H1 (cell line): ENCODE results near the gene MMAB. TPM values are rescaled to one million over a fixed set of nuclear protein-coding genes. Genes with fewer than 3 reads are reported as not detected.

Experiments
- CTCF ChIA-PET: fragments of 300-600 bp; sonication (Branson Sonifier 250); formaldehyde crosslinking; loops from one replicate; lab custom pipeline; 2021; ENCODE audit not compliant: partially characterized antibody; lab: Charles Lee
- POLR2A ChIA-PET: fragments of 300-600 bp; sonication (Branson Sonifier 250); formaldehyde crosslinking; loops from one replicate; lab custom pipeline; 2021; ENCODE audit warnings: inconsistent platforms; ENCODE audit not compliant: partially characterized antibody; lab: Charles Lee
- DNase-seq, 2 experiments: peaks; one replicate each; pipeline versions ENCODE4 v3.0.0 to v3.0.0-alpha.2; 2010 to 2022; ENCODE audit warnings: low spot score in 2 of 2, low read depth in 1 of 2, mixed read lengths in 1 of 2
- FAIRE-seq: peaks from 2 replicates; lab custom pipeline; 2011; peaks lifted over from hg19 to GRCh38; lab: Jason Lieb, UNC
- H2AFZ ChIP-seq: 2 replicates; pipeline ENCODE4 v1.8.1; 2012; ENCODE audit warnings: low read length, inconsistent platforms
- H2AK5ac ChIP-seq: 2 replicates; pipeline ENCODE4 v1.6.1; 2013; ENCODE audit warnings: low read depth, low read length
- H2BK120ac ChIP-seq: replicated peaks from 2 replicates; pipeline ENCODE3; 2013; ENCODE audit warnings: low read depth, low read length, inconsistent platforms
- H2BK12ac ChIP-seq: 2 replicates; pipeline ENCODE4 v1.6.1; 2013; ENCODE audit warnings: low read depth, low read length
- H2BK15ac ChIP-seq: 2 replicates; pipeline ENCODE4 v1.6.1; 2013; ENCODE audit warnings: low read length
- H2BK20ac ChIP-seq: 2 replicates; pipeline ENCODE4 v1.6.1; 2013; ENCODE audit warnings: low read length
- H2BK5ac ChIP-seq: 2 replicates; pipeline ENCODE4 v1.6.1; 2013; ENCODE audit warnings: low read depth, low read length
- H3K14ac ChIP-seq: 2 replicates; pipeline ENCODE4 v1.6.1; 2013; ENCODE audit warnings: inconsistent platforms; ENCODE audit not compliant: insufficient read length
- H3K18ac ChIP-seq: 2 replicates; pipeline ENCODE4 v1.6.1; 2013; ENCODE audit warnings: low read length; ENCODE audit errors: extremely low read depth
- H3K23ac ChIP-seq: 2 replicates; pipeline ENCODE4 v1.6.1; 2013; ENCODE audit warnings: inconsistent platforms; ENCODE audit not compliant: insufficient read length
- H3K23me2 ChIP-seq: 2 replicates; pipeline ENCODE4 v1.6.1; 2013; ENCODE audit warnings: low read depth, low read length
- H3K27ac ChIP-seq: 2 replicates; pipeline ENCODE4 v1.6.1; 2011; ENCODE audit warnings: low read depth, low read length, inconsistent platforms
- H3K27me3 ChIP-seq, 4 experiments: replicated peaks in 1 of 4; 1 replicate in 1 of 4; 2 replicates in 3 of 4; pipeline versions ENCODE4 v1.6.1 to v1.8.1; 2011 to 2013; ENCODE audit warnings: low read length in 3 of 4, mild to moderate bottlenecking in 3 of 4, inconsistent platforms in 2 of 4, mixed read lengths in 2 of 4, moderate library complexity in 1 of 4; ENCODE audit not compliant: control insufficient read depth in 3 of 4, insufficient read depth in 3 of 4; ENCODE audit errors: extremely low read depth in 1 of 4
- H3K36me3 ChIP-seq, 4 experiments: 2 replicates each; pipeline versions ENCODE4 v1.6.1 to v1.8.1; 2011 to 2013; ENCODE audit warnings: mild to moderate bottlenecking in 4 of 4, low read length in 3 of 4, moderate library complexity in 2 of 4, control low read depth in 1 of 4, inconsistent platforms in 1 of 4; ENCODE audit not compliant: insufficient read depth in 4 of 4, control insufficient read depth in 2 of 4
- H3K4ac ChIP-seq: replicated peaks from 2 replicates; pipeline ENCODE3; 2013; ENCODE audit warnings: low read length, low read depth, mixed read lengths, inconsistent platforms; ENCODE audit not compliant: insufficient read length
- H3K4me1 ChIP-seq, 4 experiments: replicated peaks in 1 of 4; 1 replicate in 1 of 4; 2 replicates in 3 of 4; pipeline versions ENCODE4 v1.6.1 to v1.8.1; 2011 to 2013; ENCODE audit warnings: low read length in 3 of 4, inconsistent platforms in 2 of 4, mixed read lengths in 1 of 4; ENCODE audit not compliant: insufficient read depth in 4 of 4, control insufficient read depth in 3 of 4
- H3K4me2 ChIP-seq, 2 experiments: 2 replicates each; pipeline versions ENCODE4 v1.6.1 to v1.8.1; 2011 to 2013; ENCODE audit warnings: low read depth in 2 of 2, low read length in 2 of 2, control low read depth in 1 of 2, inconsistent platforms in 1 of 2, mild to moderate bottlenecking in 1 of 2; ENCODE audit not compliant: insufficient read depth in 1 of 2
- H3K4me3 ChIP-seq, 4 experiments: fragments of 200-600, 300-600 bp in 1 of 4; sonication (generic), shearing (Covaris generic), sonication (Bioruptor Twin) in 1 of 4; 2 replicates each; pipeline versions ENCODE4 v1.5.1 to v1.8.1; 2011 to 2016; ENCODE audit warnings: low read length in 4 of 4, low read depth in 3 of 4, control low read depth in 2 of 4, inconsistent platforms in 2 of 4, mild to moderate bottlenecking in 2 of 4, mixed read lengths in 1 of 4, moderate library complexity in 1 of 4; ENCODE audit not compliant: insufficient read depth in 2 of 4; ENCODE audit errors: extremely low read depth in 1 of 4
- H3K56ac ChIP-seq: replicated peaks from 2 replicates; pipeline ENCODE3; 2013; ENCODE audit warnings: low read depth, mild to moderate bottlenecking, mixed read lengths, low read length, inconsistent platforms; ENCODE audit not compliant: insufficient read length
- H3K79me1 ChIP-seq: 2 replicates; pipeline ENCODE4 v1.6.1; 2013; ENCODE audit warnings: low read depth, low read length, control low read depth
- H3K79me2 ChIP-seq, 2 experiments: 2 replicates each; pipeline versions ENCODE4 v1.6.1 to v1.8.1; 2012 to 2013; ENCODE audit warnings: low read length in 2 of 2, mild to moderate bottlenecking in 2 of 2, inconsistent platforms in 1 of 2; ENCODE audit not compliant: insufficient read depth in 2 of 2, control insufficient read depth in 1 of 2
- H3K9ac ChIP-seq, 4 experiments: replicated peaks in 1 of 4; 1 replicate in 1 of 4; 2 replicates in 3 of 4; pipeline versions ENCODE4 v1.6.1 to v1.8.1; 2011 to 2013; ENCODE audit warnings: low read depth in 3 of 4, low read length in 3 of 4, control low read depth in 2 of 4, mild to moderate bottlenecking in 2 of 4, moderate library complexity in 2 of 4, inconsistent platforms in 1 of 4; ENCODE audit errors: extremely low read depth in 1 of 4
- H3K9me3 ChIP-seq, 2 experiments: 2 replicates each; pipeline versions ENCODE4 v1.6.1 to v1.8.1; 2012 to 2013; ENCODE audit warnings: mild to moderate bottlenecking in 2 of 2, moderate library complexity in 2 of 2, control low read depth in 1 of 2, inconsistent platforms in 1 of 2, low read depth in 1 of 2, low read length in 1 of 2, mixed read lengths in 1 of 2; ENCODE audit not compliant: insufficient read depth in 2 of 2
- H4K20me1 ChIP-seq, 2 experiments: replicated peaks in 1 of 2; 2 replicates each; pipeline versions ENCODE3 to v1.8.1; 2011 to 2013; ENCODE audit warnings: inconsistent platforms in 2 of 2, low read length in 2 of 2, mild to moderate bottlenecking in 1 of 2; ENCODE audit not compliant: insufficient read depth in 2 of 2, control insufficient read depth in 1 of 2
- H4K5ac ChIP-seq: 2 replicates; pipeline ENCODE4 v1.6.1; 2013; ENCODE audit warnings: low read length, low read depth, mixed read lengths, inconsistent platforms; ENCODE audit not compliant: insufficient read length
- H4K8ac ChIP-seq: 2 replicates; pipeline ENCODE4 v1.8.0; 2013; ENCODE audit warnings: mild to moderate bottlenecking, moderate library complexity, low read length, inconsistent platforms; ENCODE audit not compliant: insufficient read depth; ENCODE audit errors: extremely low read depth
- H4K91ac ChIP-seq: replicated peaks from 2 replicates; pipeline ENCODE3; 2013; ENCODE audit warnings: low read length, mixed read lengths, inconsistent platforms; ENCODE audit not compliant: insufficient read length
- BACH1 ChIP-seq: IDR thresholded peaks from 2 replicates; pipeline ENCODE4 v1.6.1; 2012; ENCODE audit warnings: low read length, improper control_type of control experiment
- BRCA1 ChIP-seq: IDR thresholded peaks from 2 replicates; pipeline ENCODE4 v1.6.1; 2012; ENCODE audit warnings: low read depth, low read length, improper control_type of control experiment
- CBX5 ChIP-seq: fragments of 300-800, 300-1000 bp; sonication (generic); IDR thresholded peaks from 2 replicates; pipeline ENCODE4 v1.7.1; 2016; ENCODE audit warnings: antibody characterized with exemption, low read length, low read depth
- CTCF ChIP-seq, 3 experiments: IDR thresholded peaks; 1 replicate in 2 of 3; 2 replicates in 1 of 3; pipeline versions ENCODE4 v1.5.1 to v1.6.1; 2011; ENCODE audit warnings: low read length in 3 of 3, mild to moderate bottlenecking in 3 of 3, inconsistent platforms in 2 of 3, low read depth in 1 of 3, moderate library complexity in 1 of 3; ENCODE audit not compliant: insufficient read depth in 1 of 3; ENCODE audit errors: control extremely low read depth in 1 of 3
- E2F6 ChIP-seq: IDR thresholded peaks from 2 replicates; pipeline ENCODE4 v1.6.1; 2012; ENCODE audit warnings: inconsistent platforms
- RBBP5 ChIP-seq: IDR thresholded peaks from 2 replicates; pipeline ENCODE4 v1.7.1; 2012; ENCODE audit warnings: low read depth, mild to moderate bottlenecking, inconsistent platforms, low read length, moderate library complexity, borderline replicate concordance
- SIRT6 ChIP-seq: IDR thresholded peaks from one replicate; pipeline ENCODE4 v1.7.1; 2012; ENCODE audit warnings: low read length, inconsistent platforms
- TCF12 ChIP-seq: IDR thresholded peaks from 2 replicates; pipeline ENCODE4 v1.6.1; 2011; ENCODE audit warnings: low read depth, mild to moderate bottlenecking, low read length
- USF2 ChIP-seq: IDR thresholded peaks from 2 replicates; pipeline ENCODE4 v1.6.1; 2011; ENCODE audit warnings: low read length, improper control_type of control experiment
- WGBS, 2 experiments: shearing (Covaris generic) in 1 of 2; methylation state at CpG; one replicate each; pipeline versions ENCODE4 v1.1.6 to v1.1.7; 2013 to 2015; ENCODE audit warnings: low lambda C conversion rate in 2 of 2, mixed read lengths in 2 of 2, inconsistent platforms in 1 of 2, low coverage in 1 of 2, missing lambda C conversion rate in 1 of 2; ENCODE audit not compliant: insufficient replicate concordance in 2 of 2, insufficient coverage in 1 of 2, insufficient read length in 1 of 2; ENCODE audit errors: extremely low coverage in 1 of 2, missing lambda C conversion rate in 1 of 2; 5-methylcytosine and 5-hydroxymethylcytosine counted together
- polyA plus RNA-seq, 7 experiments: library from polyadenylated mRNA; depleted of rRNA in 3 of 7; stranded (reverse) in 5 of 7; unstranded in 2 of 7; fragments of >200 nt in 5 of 7; fragments of 200-250 nt in 2 of 7; gene quantifications; 1 replicate in 5 of 7; 2 replicates in 1 of 7; 4 replicates in 1 of 7; pipeline versions ENCODE4 v1.2.1 to v1.2.3, GENCODE V29; 2011 to 2013; ENCODE audit warnings: missing spikeins in 2 of 7, mixed read lengths in 2 of 7
- total RNA-seq: library from RNA; stranded (reverse); fragmentation: NEBNext Ultra II Directional; extraction: Animal tissue kit (Norgen Biotek cat#: 25700); gene quantifications from 2 replicates; pipeline ENCODE4 v1.2.1, GENCODE V29; 2021

Gene MMAB
- total and polyA plus RNA-seq, 2 of the 8 experiments (the other 6 are each of a cell fraction or from before 2014, with no cell fraction given): 12.9 to 18.5 TPM

- H3K27ac ChIP-seq: no peak overlapping the region
- H3K79me1 ChIP-seq: no peaks in the 10 kb centered on the region; the same call in 1 of the 2 replicates
- no peaks in the 10 kb centered on the region for H3K27me3 ChIP-seq
- ChIA-PET POLR2A (interaction anchor here (1.8 kb wide), 1 partner anchor 8 kb away, joined by 5 read pairs; no protein-coding TSS in a partner anchor), CTCF (interaction anchor here (0.6 to 2.0 kb wide), 10 partner anchors 8 to 215 kb away, joined by 3 to 8 read pairs (median 3); no protein-coding TSS in a partner anchor)
- no peak overlapping the region for H3K9ac ChIP-seq
- H3K56ac ChIP-seq: no peak overlapping the region
- H2BK120ac ChIP-seq: no peak overlapping the region
- no peak overlapping the region for H3K4me3 ChIP-seq
- H3K4me1 ChIP-seq: no peaks in the 10 kb centered on the region
- H3K4me2 ChIP-seq: no peak overlapping the region
- FAIRE-seq: no peak
- H2BK20ac ChIP-seq: no peak overlapping the region
- H3K4ac ChIP-seq: no peak overlapping the region
- no peak overlapping the region for H3K18ac ChIP-seq
- H2AK5ac ChIP-seq: no peak overlapping the region
- no peaks in the 10 kb centered on the region for H3K79me2 ChIP-seq
- peaks cover 0 to 2% of the 10 kb centered on the region in 2 experiments for H4K20me1 ChIP-seq
- H2AFZ ChIP-seq: no peak overlapping the region
- H3K23me2 ChIP-seq: no peaks in the 10 kb centered on the region
- H2BK5ac ChIP-seq: no peak overlapping the region
- no peak overlapping the region for H4K8ac ChIP-seq
- 93% methylated on average over 16 of the region's 16 CpGs; no CpG with 5 or more reads in 1 of the 2 experiments for WGBS, 2 experiments
- H2BK15ac ChIP-seq: no peak overlapping the region
- DNase-seq: no peak
- no peaks in the 10 kb centered on the region for H3K9me3 ChIP-seq
- H4K91ac ChIP-seq: no peak overlapping the region
- no peak overlapping the region for H4K5ac ChIP-seq
- no peak overlapping the region for H3K14ac ChIP-seq
- peaks cover 0 to 16% (median 9%) of the 10 kb centered on the region in 4 experiments; a peak in 5 of 8 replicates for H3K36me3 ChIP-seq
- no peak overlapping the region for H2BK12ac ChIP-seq
- H3K23ac ChIP-seq: no peak overlapping the region
- TF ChIP-seq SIRT6: no peak
- TF ChIP-seq BACH1: no peak
- no peak for TF ChIP-seq BRCA1
- TF ChIP-seq USF2: no peak
- TF ChIP-seq E2F6: no peak
- no peak for TF ChIP-seq CBX5
- TF ChIP-seq CTCF (IDR thresholded peaks at IDR 0.05; ENCODE audit: control extremely low read depth in 1 of 3, insufficient read depth in 1 of 3, low read depth in 1 of 3, low read length in 3 of 3): no peak
- TF ChIP-seq RBBP5: no peak
- no peak for TF ChIP-seq TCF12
These were observed 16.5 kb upstream of the MMAB start for GRCh38 chr12:109589691-109590245.
